GM19328 (cell line): ENCODE measurements around the gene RFX7.
"Not testable (repeated sequence)": the region's sequence is repeated elsewhere in the genome, so short reads cannot be mapped to it uniquely, and the experiment has no call there.

Experiments
- ATAC-seq: cut with Tn5 transposase; IDR thresholded peaks from one replicate; pipeline ENCODE4 v1.9.1; 2021; ENCODE audit warnings: mild to moderate bottlenecking, moderate library complexity; ENCODE audit not compliant: unreplicated experiment

The RFX7 gene

GRCh38 chr15:56243163-56244037 lies at the start of gene RFX7:
RFX7 (minus strand) TSS chr15:56243879; CDS start chr15:56243285, 594 bp downstream.
- peak; percentile 35 for ATAC-seq

GRCh38 chr15:56292546-56293316 lies 49.1 kb upstream of the RFX7 start:
- no peak for ATAC-seq

GRCh38 chr15:56291741-56292140 lies 48.1 kb upstream of the RFX7 start:
- ATAC-seq, result no peak

DNA sequence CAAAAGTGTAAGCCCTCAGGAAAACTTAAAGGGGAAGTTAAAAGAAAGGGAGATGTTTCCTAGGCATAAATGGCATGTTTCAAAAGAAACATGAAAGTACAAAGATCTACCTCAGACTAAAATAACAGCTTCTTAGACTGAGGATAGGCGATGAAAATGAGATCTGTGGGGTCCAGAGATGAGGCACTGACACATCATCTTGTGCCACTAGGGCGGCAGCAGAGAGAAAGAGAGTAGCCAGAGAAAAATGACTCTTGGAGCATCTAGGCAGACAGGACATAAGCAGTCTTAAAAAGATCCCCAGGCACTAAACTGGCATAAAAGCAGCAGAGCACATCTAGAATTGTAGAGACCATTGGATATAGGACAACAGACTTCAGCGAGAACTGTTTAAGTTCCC lies 42.5 kb upstream of the RFX7 start:
- no peak for ATAC-seq

GRCh38 chr15:56281145-56281544 lies 37.5 kb upstream of the RFX7 start:
- ATAC-seq, result no peak

DNA sequence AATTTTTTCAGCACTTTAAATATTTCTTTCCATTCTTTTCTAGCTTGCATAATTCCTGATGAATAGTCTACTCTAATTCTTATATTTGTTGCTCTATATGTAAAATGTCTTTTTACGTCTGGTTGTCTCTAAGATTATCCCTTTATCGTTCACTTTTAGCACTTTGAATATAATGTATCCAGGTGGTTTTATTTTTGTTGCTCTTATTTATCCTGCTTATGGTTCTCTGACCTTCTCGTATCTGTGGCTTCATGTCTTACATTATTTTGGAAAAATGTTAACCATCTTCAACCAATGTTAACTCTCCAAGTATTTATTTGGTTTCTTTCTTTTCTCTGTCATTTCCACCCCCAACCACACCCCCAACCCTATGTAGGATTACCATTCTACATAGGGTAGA lies 30.0 kb upstream of the RFX7 start:
- ATAC-seq, result no peak

GRCh38 chr15:56272454-56272853 lies 28.8 kb upstream of the RFX7 start:
- no peak for ATAC-seq

- not testable (repeated sequence) for ATAC-seq
Observed at GRCh38 chr15:56266465-56266864, 22.8 kb upstream of the RFX7 start.

DNA sequence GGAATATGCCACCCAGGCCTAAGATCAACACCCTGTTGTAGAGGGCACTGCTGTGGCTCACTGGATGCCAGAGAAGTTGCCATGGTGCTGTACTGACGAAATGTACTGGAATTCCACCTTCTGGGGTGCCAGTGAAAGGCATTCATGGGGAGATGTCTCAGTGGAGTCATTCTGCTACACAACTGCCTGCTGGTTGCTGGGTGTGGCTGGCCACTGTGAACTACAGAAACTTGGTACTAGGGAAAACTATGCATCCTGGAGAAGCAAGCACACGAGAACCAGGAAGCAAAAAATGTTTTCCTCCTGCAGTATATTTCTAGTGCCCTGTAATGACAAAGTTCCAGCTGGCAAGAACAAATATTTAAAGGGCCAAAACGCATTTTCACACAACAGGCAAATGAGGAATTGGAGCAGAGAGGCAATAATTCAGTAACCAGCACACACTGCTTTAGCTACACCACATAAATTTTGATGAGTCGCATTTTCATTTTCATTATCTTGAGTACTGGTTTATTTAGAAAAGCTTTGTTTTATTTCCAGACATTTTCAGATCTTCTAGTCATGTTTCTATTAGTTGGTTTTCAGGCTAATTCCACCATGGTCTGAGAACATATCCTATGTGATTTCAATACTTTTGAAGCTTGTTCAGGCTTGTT lies 18.3 kb upstream of the RFX7 start:
- ATAC-seq, result no peak

- ATAC-seq, result not testable (repeated sequence)
Observed at GRCh38 chr15:56257306-56257705, 13.6 kb upstream of the RFX7 start.

DNA sequence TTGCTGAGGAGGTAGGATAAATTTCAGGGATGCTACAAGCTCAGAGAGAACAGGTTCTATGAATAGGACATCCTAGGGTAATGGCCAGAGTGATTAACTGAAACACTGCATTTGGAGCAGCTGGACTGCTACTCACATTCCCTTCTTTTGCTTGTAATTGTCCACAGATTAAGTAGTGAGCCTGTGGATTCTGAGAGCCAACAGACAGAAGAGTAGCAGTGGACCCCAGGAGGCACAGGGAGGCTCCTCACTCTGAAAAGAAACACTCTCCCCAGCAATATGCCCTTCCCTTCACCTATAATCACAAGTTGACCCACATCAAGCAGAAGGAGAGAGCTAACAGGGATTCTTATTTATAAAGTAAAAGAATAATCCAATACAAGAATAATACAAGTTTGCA lies 10.6 kb upstream of the RFX7 start:
- no peak for ATAC-seq

- ATAC-seq, result no peak
Observed at GRCh38 chr15:56252386-56252785, 8.7 kb upstream of the RFX7 start.

DNA sequence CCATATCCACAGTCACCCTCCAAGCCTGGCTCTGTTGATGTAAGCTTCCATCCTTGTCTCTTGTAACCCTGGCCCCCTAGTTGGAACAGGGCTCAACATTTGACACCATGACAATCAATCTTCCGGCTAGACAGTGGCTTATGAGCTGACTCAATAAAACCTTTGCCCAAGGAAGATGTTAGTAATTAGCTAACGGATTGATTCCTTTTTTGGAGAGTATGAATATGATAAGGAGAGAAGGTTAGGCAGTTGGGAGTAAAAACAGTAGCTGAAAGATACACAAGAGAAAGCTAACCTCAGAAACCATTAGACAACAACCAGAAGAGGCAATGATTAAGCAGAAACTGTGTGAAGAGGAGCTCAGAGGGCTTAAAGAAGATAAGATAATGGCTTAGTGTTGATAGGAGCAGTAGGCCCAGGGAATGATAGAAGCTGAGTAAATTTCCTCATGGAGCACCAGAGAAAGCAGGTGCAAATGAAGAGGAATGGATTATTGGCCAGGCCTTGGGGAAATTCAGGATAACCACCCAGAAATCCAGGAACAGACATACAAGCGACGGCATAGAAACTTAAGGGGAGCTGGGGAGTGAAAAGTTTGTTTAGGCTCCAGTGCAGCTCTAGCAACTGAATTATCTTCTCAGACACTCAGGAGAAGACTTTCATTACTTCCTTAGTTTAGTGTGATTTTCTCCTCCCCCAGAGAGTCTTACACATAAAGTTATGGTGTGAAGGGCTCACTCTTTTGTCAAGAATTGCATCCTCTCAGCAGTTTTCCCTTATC lies 7.8 kb upstream of the RFX7 start:
- no peak for ATAC-seq

DNA sequence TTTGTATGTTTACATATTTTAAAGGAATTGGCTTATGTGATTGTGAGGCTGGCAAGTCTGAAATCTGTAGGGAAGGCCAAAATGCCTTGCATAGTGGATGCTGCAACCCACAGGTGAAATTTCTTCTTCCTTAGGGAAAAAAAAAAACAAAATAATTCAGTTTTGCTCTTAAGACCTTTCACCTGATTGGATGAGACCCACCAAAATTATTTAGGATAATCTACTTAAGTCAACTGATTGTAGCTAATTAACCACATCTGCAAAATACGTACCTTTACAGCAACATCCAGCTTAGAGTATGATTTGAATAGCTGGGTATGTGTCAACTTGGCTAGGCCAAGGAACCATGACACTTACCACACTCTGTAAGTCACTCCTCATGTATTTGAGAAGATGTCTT lies 6.9 kb upstream of the RFX7 start:
- no peak for ATAC-seq

GRCh38 chr15:56249092-56249491 lies 5.4 kb upstream of the RFX7 start:
- no peak for ATAC-seq

DNA sequence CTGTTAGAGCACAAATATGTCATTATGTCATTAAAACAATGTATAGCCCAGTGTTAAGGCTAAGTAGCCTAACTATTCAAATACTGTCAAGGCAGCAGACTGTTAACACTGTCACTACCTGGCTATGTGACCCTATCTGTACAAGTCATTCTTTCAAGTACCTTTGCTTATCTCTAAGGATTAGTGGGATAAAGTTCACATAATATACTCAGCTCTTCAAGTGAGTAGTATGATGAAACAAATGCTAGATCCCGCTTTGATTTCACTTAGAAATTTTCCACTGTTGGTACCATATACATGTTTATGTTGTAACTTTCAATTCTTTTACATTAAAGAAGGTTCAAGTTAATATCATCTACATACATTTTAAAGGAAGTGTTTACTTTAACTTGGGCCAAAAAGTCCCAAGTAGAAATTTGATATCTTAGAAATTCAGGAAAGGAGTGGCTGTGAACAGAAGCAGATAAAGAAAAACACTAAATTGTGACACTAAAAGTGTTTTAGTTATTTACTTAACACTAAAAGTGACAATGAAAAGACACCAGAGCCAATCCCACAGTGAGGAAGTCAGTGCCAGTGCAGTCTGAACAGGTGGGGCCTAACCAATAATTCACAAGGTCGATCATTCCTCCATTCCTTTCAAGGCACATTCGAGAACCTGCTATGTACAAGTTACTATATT lies 4.8 kb upstream of the RFX7 start:
- no peak for ATAC-seq

- ATAC-seq, result no peak
Observed at GRCh38 chr15:56247266-56247665, 3.6 kb upstream of the RFX7 start.

DNA sequence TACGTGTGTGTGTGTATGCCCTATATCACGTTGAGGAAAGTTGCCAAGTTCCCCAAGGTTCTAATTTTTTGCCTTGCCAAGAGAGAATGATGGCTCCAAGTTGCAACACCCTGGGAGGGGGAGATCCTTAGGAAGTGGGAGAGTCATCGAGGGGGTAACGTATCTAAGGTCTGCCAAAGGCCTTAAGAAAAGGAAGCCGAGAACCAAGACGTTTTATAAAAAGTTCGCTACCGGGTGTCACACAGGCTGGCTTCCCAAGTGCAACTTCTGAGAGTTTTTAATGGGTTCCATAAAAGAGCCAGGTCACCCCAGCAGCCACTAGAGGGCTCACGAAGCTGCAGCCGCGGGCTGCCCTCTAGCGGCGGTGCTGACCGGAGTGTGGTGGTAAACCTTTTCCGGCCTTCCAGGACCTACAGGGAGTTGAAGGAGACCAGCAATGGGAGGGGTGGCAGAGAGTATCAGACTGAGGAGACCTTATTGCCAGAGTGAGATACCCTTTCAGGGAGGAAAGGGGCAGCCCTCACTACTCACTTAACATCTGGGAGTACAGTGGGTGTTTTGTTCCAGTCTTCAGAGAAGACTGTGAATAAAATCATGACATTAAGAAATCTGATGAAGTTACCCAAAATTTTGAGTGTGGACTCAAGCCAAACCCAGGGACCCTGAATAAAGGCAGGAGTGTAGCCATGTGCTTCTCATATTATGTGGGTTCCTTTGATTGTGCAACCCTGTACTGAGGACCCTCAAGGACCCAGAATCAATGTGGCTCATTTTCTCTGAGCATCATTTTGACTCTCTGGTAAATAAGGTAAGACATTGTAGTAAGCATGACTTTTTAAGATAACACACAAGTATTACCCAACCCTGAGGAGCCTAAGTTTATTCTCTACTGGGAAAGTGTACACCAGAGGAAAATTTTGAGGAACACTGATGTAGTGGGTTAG lies 2.5 kb upstream of the RFX7 start:
- ATAC-seq, result peak; percentile 46
